ENCODE data around the gene HOXA10. TPM values are rescaled to one million over a fixed set of nuclear protein-coding genes. Genes with fewer than 3 reads are reported as not detected.

The HOXA10 gene
- total and polyA plus RNA-seq, 7 donors = 0.81 to 77.5 (median 25.6) TPM; not detected in 1

DNA sequence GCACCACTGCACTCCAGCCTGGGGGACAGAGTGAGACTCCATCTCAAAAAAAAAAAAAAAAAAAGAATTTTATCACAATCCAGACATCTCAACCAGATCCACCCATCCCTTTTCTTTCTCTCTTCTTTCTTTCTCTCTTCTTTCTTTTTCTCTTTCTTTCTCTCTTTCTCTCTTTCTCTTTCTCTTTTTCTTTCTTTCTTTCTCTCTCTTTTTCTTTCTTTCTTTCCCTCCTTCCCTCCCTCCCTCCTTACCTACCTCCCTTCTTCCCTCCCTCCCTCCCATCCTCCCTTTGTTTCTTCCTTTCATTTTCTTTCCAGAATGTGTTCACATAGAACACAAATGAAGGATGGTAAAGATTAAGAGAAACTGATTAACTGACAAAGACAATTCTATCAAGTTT lies 43.8 kb upstream of the HOXA10 start:
- TF ChIP-seq, protein P1, sequence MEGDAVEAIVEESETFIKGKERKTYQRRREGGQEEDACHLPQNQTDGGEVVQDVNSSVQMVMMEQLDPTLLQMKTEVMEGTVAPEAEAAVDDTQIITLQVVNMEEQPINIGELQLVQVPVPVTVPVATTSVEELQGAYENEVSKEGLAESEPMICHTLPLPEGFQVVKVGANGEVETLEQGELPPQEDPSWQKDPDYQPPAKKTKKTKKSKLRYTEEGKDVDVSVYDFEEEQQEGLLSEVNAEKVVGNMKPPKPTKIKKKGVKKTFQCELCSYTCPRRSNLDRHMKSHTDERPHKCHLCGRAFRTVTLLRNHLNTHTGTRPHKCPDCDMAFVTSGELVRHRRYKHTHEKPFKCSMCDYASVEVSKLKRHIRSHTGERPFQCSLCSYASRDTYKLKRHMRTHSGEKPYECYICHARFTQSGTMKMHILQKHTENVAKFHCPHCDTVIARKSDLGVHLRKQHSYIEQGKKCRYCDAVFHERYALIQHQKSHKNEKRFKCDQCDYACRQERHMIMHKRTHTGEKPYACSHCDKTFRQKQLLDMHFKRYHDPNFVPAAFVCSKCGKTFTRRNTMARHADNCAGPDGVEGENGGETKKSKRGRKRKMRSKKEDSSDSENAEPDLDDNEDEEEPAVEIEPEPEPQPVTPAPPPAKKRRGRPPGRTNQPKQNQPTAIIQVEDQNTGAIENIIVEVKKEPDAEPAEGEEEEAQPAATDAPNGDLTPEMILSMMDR (IDR thresholded peaks at IDR 0.05) = no peak
- H3K27me3 ChIP-seq (ENCODE audit: insufficient read depth in 3 of 3, low read length in 2 of 3) = peaks cover 5 to 66% (median 14%) of the 10 kb centered on the region in 3 donors
- intact Hi-C loops (cut with DNase I) = no loop called here
- H3K4me3 ChIP-seq = no peak overlapping the region
- DNase-seq (no peak), ATAC-seq (no peak)
- H3K36me3 ChIP-seq (ENCODE audit: insufficient read depth in 1 of 2, low read depth in 1 of 2) = no peaks in the 10 kb centered on the region
- H3K4me1 ChIP-seq = no peaks in the 10 kb centered on the region
- no peak overlapping the region for H3K27ac ChIP-seq
- no peaks in the 10 kb centered on the region for H3K9me3 ChIP-seq

DNA sequence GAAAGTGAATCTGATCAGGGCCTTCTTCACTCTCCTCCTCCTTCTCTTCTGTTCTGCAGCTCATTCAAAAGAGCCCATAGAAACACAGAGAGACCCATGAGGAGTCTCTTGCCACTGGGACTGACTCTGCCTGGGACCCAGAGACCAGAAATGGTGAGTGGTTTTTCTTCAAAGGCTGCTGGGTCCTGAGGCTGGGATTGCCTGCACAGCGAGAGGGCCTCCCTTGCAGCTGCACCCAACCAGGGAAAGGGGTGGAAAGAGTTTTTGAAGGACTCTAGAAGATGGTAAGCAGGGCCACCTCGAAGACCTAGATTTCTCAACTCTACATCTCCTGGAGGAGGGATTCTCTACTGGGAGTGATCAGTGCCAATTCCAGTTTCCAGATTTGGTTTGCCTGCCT lies 41.2 kb upstream of the HOXA10 start:
- no peak for DNase-seq
- TF ChIP-seq, protein P1 (IDR thresholded peaks at IDR 0.05) = no peak
- Histone ChIP-seq H3K4me3 (no peak overlapping the region), H3K27me3 (ENCODE audit: insufficient read depth in 3 of 3, low read length in 2 of 3) (peaks cover 0 to 63% (median 21%) of the 10 kb centered on the region in 3 donors), H3K36me3 (ENCODE audit: insufficient read depth in 1 of 2, low read depth in 1 of 2) (no peaks in the 10 kb centered on the region), H3K4me1 (peaks cover 4% of the 10 kb centered on the region), H3K27ac (no peak overlapping the region), H3K9me3 (no peaks in the 10 kb centered on the region)
- no peak for ATAC-seq
- 88 to 95% (median 94%) methylated on average over 2 of the region's 2 CpGs for WGBS, 3 donors
- intact Hi-C loops (cut with DNase I) = no loop called here

DNA sequence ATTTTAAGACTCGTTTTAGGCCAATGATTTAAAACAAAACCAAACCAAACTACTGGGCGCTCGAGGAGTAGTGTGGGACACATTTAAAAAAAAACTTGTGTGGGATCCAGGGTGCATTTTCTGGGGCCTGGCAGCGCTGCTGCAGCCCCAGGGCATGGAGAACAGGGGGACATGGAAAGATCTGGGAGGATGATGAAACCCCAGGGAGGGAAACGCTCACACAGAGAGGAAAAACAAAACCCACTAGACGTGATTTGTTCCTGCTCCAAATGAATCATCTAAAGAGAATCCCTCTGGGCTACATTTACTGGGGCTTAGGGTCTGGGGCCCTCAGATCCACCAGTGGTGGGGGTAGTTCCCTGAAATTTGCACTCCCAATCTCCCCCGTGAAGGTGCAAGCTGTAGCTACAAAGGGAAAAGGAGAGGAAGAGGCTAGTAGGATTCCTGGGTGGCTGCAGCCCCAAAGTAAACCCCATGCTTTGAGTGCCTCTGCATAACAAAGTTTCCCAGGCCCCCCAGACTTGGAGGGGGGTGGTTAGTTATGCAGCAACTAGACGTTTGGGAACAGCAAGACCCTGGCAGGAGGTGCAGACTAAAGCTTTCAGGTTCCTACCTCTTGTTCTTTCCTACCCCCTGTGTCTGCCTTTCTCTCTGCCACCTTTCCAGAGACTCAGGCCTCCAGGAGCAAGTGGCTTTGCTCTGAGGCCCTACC lies 40.3 kb upstream of the HOXA10 start:
- peaks cover 0 to 60% (median 19%) of the 10 kb centered on the region in 3 donors for H3K27me3 ChIP-seq (ENCODE audit: insufficient read depth in 3 of 3, low read length in 2 of 3)
- no peak overlapping the region for H3K27ac ChIP-seq
- DNase-seq (no peak), ATAC-seq (no peak)
- 71 to 80% (median 78%) methylated on average over 7 to 8 of the region's 8 CpGs for whole genome bisulfite sequencing, 3 donors
- TF ChIP-seq, protein P1 (IDR thresholded peaks at IDR 0.05) = no peak
- no peaks in the 10 kb centered on the region for H3K36me3 ChIP-seq (ENCODE audit: insufficient read depth in 1 of 2, low read depth in 1 of 2)
- H3K4me3 ChIP-seq = no peak overlapping the region
- no peaks in the 10 kb centered on the region for H3K9me3 ChIP-seq
- intact Hi-C loops (cut with DNase I) = loop anchor here in 1 of 2 donors (5.0 kb wide), 1 partner anchor 363 kb away; no protein-coding TSS in a partner anchor
- H3K4me1 ChIP-seq = peaks cover 4% of the 10 kb centered on the region

DNA sequence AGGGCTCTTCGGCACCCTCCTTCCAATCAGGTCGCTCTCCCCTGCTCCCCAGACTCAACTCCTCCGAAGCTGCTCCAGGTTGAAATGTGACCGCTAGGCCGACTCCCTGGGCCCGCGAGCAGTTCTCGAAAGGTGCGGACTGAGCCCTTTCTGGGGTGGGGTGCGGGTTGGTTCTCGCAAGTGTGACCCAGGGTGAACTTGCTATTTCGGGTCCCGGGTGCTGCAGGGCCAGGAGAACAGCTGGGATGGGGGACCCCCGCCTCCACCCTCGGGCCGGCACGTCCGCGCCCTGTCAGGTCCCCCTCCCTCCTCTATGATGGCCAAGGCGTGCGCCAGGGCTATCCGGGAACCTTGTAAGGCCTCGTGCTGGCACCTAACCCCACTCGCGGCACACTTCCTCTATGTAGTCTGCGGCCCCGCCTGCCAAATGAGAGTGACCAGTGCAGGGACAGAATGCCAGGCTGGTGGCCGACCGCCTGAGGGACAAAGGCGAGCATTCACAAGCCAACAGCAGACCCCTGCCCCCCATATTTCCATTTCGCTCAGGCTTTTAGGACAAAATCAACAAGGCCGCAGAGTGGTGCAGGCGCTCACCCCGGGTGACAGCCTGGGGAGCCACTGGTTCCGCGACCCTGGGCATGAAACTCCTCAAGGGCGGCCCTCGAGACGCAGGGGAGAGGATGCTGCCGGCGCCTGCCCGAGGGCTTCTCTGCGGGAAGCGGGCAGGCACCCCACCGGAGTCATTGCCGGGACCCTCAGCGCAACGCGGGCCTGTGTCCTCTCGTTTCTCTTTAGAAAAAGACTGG lies 39.5 kb upstream of the HOXA10 start:
- WGBS, 3 donors = 60 to 68% (median 65%) methylated on average over 50 of the region's 50 CpGs
- Histone ChIP-seq H3K9me3 (no peaks in the 10 kb centered on the region), H3K4me1 (peaks cover 4% of the 10 kb centered on the region), H3K4me3 (peak overlapping the region; percentile 25), H3K27ac (peak overlapping the region; percentile 30), H3K27me3 (ENCODE audit: insufficient read depth in 3 of 3, low read length in 2 of 3) (peaks cover 0 to 53% (median 16%) of the 10 kb centered on the region in 3 donors), H3K36me3 (ENCODE audit: insufficient read depth in 1 of 2, low read depth in 1 of 2) (no peaks in the 10 kb centered on the region)
- TF ChIP-seq, protein P1 (IDR thresholded peaks at IDR 0.05) = no peak
- intact Hi-C loops (cut with DNase I) = loop anchor here in 1 of 2 donors (5.0 kb wide), 1 partner anchor 364 kb away; no protein-coding TSS in a partner anchor
- DNase-seq (peak in 1 of 2 donors; percentile 60), ATAC-seq (peak; percentile 45 to 83 (median 48))
